SK-N-SH treated with all-trans-retinoic acid at 6 μM for 48 hours (cell line): Measurements from ENCODE around the gene PBX4.

ENCODE experiments used
- BACH2 ChIP-seq: fragments of 250-450 bp; sonication (Bioruptor Pico); IDR thresholded peaks from 2 replicates; pipeline ENCODE4 v1.9.0; 2021; ENCODE audit warnings: mild to moderate bottlenecking, borderline replicate concordance
- GLIS3 ChIP-seq: fragments of 250-450 bp; sonication (Bioruptor Pico); IDR thresholded peaks from 2 replicates; pipeline ENCODE4 v1.5.0; 2020; ENCODE audit warnings: mild to moderate bottlenecking, moderate library complexity
- ISL1 ChIP-seq: fragments of 250-450 bp; sonication (Bioruptor Pico); IDR thresholded peaks from 2 replicates; pipeline ENCODE4 v2.1.2; 2022; ENCODE audit warnings: mild to moderate bottlenecking, moderate library complexity
- PPARA ChIP-seq: fragments of 250-450 bp; sonication (Bioruptor Pico); IDR thresholded peaks from 2 replicates; pipeline ENCODE4 v1.5.0; 2020; ENCODE audit warnings: mild to moderate bottlenecking, borderline replicate concordance
- RARB ChIP-seq: fragments of 250-450 bp; sonication (Bioruptor Pico); IDR thresholded peaks from 2 replicates; pipeline ENCODE4 v1.8.0; 2021; ENCODE audit warnings: mild to moderate bottlenecking, moderate library complexity
- TOX ChIP-seq: fragments of 250-450 bp; sonication (Bioruptor Pico); IDR thresholded peaks from 2 replicates; pipeline ENCODE4 v1.8.0; 2021; ENCODE audit warnings: mild to moderate bottlenecking, moderate library complexity, borderline replicate concordance
- ZC3H10 ChIP-seq: fragments of 250-450 bp; sonication (Bioruptor Pico); IDR thresholded peaks from 2 replicates; pipeline ENCODE4 v1.5.1; 2021; ENCODE audit warnings: mild to moderate bottlenecking, moderate library complexity
- ZFP3 ChIP-seq: fragments of 250-450 bp; sonication (Bioruptor Pico); IDR thresholded peaks from 2 replicates; pipeline ENCODE4 v1.5.0; 2020; ENCODE audit warnings: mild to moderate bottlenecking, moderate library complexity
- ZFP30 ChIP-seq: fragments of 450-650 bp; formaldehyde crosslinking; IDR thresholded peaks from 2 replicates; pipeline ENCODE4 v1.5.0; 2022; ENCODE audit warnings: mild to moderate bottlenecking, moderate library complexity
- ZNF565 ChIP-seq: fragments of 450-650 bp; formaldehyde crosslinking; conservative IDR thresholded peaks from 2 replicates; pipeline ENCODE4 v1.5.0; 2020; ENCODE audit warnings: low read depth, mild to moderate bottlenecking, moderate library complexity
- ZNF70 ChIP-seq: fragments of 450-650 bp; formaldehyde crosslinking; IDR thresholded peaks from 2 replicates; pipeline ENCODE4 v1.5.0; 2020; ENCODE audit warnings: mild to moderate bottlenecking, moderate library complexity
- TF ChIP-seq, protein P1 (sequence below): fragments of 250-450 bp; sonication (Bioruptor Pico); IDR thresholded peaks from 2 replicates; pipeline ENCODE4 v1.5.0; 2020; ENCODE audit warnings: mild to moderate bottlenecking, moderate library complexity
- TF ChIP-seq, protein P2 (sequence below): fragments of 250-450 bp; sonication (Bioruptor Pico); IDR thresholded peaks from 2 replicates; pipeline ENCODE4 v1.8.0; 2020; ENCODE audit warnings: mild to moderate bottlenecking, moderate library complexity, borderline replicate concordance

DNA sequence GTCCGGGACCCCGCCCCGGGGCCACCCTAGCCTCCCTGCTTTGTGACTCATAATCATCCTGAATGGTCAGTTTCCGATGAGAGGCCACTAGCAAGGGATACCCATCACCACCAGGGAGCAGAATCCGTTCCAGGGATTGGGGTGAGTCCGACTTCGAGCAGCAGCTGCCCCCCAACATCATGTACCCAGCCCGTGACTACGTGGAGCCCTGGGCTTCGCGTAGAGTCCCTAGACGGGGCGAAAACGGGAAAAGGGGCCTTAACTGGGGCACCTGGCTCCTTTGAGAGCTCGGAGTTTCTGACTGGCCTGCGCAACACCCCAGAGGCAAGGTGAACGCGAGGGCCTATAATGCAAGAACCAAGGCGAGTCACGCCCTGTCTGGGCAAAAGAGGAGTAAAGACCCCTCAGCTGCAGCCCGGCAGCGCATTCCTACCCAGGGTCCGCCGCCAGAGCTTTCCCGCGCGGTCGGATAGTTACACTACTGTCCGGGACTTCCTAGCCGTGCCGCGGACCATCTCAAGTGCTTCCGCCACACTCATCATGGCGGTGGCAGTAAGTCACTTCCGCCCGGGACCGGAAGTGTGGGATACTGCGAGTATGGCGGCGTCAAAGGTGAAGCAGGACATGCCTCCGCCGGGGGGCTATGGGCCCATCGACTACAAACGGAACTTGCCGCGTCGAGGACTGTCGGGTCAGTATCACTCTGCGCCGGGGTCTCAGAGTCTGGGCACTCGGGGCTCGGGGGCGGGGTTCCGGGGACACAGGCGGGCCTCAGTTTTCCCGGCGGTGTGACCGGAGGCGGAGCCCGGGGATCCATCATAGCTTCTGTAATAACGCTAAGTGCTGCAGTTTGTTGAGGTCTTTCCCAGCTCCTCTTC, 102.6 kb downstream of the PBX4 start, which contains the start of gene NDUFA13:
- TF ChIP-seq ZFP3 (CRISPR knock-in tag) (0 out of 2 replicates have a peak, but pooled peaks have one; percentile 10), ZFP30 (CRISPR knock-in tag) (no peak), GLIS3 (CRISPR knock-in tag) (no peak), ZNF70 (CRISPR knock-in tag) (no peak), ZC3H10 (CRISPR knock-in tag) (no peak), ZNF565 (CRISPR knock-in tag) (no peak), ISL1 (CRISPR knock-in tag) (no peak), BACH2 (CRISPR knock-in tag) (no peak), TOX (CRISPR knock-in tag) (no peak), PPARA (CRISPR knock-in tag) (no peak), RARB (no peak)
- TF ChIP-seq, protein P1, sequence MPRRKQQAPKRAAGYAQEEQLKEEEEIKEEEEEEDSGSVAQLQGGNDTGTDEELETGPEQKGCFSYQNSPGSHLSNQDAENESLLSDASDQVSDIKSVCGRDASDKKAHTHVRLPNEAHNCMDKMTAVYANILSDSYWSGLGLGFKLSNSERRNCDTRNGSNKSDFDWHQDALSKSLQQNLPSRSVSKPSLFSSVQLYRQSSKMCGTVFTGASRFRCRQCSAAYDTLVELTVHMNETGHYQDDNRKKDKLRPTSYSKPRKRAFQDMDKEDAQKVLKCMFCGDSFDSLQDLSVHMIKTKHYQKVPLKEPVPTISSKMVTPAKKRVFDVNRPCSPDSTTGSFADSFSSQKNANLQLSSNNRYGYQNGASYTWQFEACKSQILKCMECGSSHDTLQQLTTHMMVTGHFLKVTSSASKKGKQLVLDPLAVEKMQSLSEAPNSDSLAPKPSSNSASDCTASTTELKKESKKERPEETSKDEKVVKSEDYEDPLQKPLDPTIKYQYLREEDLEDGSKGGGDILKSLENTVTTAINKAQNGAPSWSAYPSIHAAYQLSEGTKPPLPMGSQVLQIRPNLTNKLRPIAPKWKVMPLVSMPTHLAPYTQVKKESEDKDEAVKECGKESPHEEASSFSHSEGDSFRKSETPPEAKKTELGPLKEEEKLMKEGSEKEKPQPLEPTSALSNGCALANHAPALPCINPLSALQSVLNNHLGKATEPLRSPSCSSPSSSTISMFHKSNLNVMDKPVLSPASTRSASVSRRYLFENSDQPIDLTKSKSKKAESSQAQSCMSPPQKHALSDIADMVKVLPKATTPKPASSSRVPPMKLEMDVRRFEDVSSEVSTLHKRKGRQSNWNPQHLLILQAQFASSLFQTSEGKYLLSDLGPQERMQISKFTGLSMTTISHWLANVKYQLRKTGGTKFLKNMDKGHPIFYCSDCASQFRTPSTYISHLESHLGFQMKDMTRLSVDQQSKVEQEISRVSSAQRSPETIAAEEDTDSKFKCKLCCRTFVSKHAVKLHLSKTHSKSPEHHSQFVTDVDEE = no peak
- TF ChIP-seq, protein P2, sequence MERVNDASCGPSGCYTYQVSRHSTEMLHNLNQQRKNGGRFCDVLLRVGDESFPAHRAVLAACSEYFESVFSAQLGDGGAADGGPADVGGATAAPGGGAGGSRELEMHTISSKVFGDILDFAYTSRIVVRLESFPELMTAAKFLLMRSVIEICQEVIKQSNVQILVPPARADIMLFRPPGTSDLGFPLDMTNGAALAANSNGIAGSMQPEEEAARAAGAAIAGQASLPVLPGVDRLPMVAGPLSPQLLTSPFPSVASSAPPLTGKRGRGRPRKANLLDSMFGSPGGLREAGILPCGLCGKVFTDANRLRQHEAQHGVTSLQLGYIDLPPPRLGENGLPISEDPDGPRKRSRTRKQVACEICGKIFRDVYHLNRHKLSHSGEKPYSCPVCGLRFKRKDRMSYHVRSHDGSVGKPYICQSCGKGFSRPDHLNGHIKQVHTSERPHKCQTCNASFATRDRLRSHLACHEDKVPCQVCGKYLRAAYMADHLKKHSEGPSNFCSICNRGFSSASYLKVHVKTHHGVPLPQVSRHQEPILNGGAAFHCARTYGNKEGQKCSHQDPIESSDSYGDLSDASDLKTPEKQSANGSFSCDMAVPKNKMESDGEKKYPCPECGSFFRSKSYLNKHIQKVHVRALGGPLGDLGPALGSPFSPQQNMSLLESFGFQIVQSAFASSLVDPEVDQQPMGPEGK (CRISPR knock-in tag) = no peak
